ENCODE results near the gene RAD23B. TPM values are rescaled to one million over a fixed set of nuclear protein-coding genes. Genes with fewer than 3 reads are reported as not detected.

RAD23B gene
- total RNA-seq, 6 experiments from 2014 or later, result 86.9 to 110 (median 99.1) TPM

- ATAC-seq (no peak), DNase-seq (no peak)
- intact Hi-C loops (cut with DNase I), result no loop called here
- H3K27me3 ChIP-seq, result no peaks in the 10 kb centered on the region
- no peaks in the 10 kb centered on the region for H3K9me3 ChIP-seq
- H3K27ac ChIP-seq, result no peak overlapping the region
- H3K4me3 ChIP-seq, result no peak overlapping the region
- WGBS (ENCODE audit: insufficient coverage, low coverage, low lambda C conversion rate, missing lambda C conversion rate), result 91% methylated on average over 4 of the region's 4 CpGs
- H3K36me3 ChIP-seq, result no peaks in the 10 kb centered on the region
- H3K4me1 ChIP-seq, result no peaks in the 10 kb centered on the region
- TF ChIP-seq, protein P1, sequence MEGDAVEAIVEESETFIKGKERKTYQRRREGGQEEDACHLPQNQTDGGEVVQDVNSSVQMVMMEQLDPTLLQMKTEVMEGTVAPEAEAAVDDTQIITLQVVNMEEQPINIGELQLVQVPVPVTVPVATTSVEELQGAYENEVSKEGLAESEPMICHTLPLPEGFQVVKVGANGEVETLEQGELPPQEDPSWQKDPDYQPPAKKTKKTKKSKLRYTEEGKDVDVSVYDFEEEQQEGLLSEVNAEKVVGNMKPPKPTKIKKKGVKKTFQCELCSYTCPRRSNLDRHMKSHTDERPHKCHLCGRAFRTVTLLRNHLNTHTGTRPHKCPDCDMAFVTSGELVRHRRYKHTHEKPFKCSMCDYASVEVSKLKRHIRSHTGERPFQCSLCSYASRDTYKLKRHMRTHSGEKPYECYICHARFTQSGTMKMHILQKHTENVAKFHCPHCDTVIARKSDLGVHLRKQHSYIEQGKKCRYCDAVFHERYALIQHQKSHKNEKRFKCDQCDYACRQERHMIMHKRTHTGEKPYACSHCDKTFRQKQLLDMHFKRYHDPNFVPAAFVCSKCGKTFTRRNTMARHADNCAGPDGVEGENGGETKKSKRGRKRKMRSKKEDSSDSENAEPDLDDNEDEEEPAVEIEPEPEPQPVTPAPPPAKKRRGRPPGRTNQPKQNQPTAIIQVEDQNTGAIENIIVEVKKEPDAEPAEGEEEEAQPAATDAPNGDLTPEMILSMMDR (IDR thresholded peaks at IDR 0.05), result no peak
- TF ChIP-seq POLR2A (IDR thresholded peaks at IDR 0.05), result no peak
Measured at GRCh38 chr9:107361816-107362215, 78.7 kb downstream of the RAD23B start.

DNA sequence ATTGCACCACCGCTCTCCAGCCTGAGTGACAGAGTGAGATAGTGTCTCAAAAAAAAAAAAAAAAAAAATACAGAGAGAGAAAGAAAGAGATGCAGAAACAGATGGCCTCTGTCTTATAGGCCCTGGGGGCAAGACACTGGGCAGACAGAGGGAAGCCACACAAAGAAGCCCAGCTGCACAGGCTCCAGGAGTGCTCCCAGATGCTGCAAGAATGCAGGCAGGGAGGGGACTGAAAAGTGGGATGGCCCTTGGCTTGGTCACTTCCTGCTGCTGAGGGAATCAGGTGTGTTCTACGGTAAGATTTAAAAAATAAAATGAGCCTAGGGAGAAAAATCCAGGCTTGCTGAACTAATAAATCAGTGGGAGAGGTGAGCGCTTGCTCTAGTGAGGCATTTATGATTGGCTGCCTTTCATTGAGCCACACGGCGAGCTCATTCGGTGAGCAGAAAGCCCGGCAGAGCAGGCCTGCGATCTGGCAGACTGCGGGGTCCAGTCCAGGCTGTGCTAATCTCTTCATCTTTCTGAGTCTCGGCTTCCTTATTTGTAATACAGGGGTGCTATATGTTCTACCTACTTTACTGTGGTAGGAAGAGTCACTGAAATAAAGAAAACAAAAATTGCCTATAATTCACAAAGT, 80.6 kb downstream of the RAD23B start:
- Histone ChIP-seq H3K36me3 (no peaks in the 10 kb centered on the region), H3K27ac (no peak overlapping the region), H3K4me3 (no peak overlapping the region), H3K27me3 (no peaks in the 10 kb centered on the region), H3K9me3 (no peaks in the 10 kb centered on the region), H3K4me1 (peaks cover 0 to 4% (median 0%) of the 10 kb centered on the region in 4 donors)
- no peak for DNase-seq
- ATAC-seq, result no peak
- TF ChIP-seq, protein P1 (IDR thresholded peaks at IDR 0.05), result no peak
- 93% methylated on average over 6 of the region's 10 CpGs for WGBS (ENCODE audit: insufficient coverage, low coverage, low lambda C conversion rate, missing lambda C conversion rate)
- intact Hi-C loops (cut with DNase I), result no loop called here

DNA sequence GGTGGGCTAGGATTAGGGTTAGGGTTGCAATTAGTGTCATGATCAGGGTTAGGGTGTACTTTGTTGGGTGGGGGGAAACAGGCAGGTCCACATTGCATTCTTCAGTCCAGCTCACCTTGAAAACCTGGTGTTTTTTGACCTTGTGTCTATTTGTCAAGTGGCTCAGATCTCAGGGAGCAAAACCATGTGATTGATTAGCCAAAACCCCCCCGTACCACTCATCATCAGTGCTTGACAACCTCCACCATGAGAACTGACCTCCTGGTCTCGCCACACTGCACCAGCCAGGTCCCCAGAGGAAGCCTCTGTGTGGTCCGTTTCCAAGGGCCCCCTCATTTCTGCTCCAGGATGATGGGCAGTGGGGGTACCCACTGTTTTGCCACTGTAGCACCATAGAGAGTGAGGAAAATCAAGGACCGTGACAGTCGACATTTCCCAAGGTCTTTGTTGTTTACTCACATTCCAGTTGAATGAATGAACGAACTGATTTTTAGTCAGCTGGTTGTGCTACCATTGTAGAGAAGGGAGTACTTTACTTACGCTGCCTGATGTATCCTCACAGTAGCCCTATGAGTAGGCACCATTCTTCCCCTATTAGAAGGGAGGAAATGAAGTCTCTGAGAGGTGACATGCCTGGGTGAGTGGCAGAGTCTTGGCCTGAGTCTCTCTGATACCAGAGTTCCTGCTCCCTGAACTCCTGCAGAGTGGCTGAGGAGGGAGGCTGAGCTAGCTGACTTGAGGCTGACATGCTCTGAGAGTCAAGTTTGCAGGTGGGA, 84.8 kb downstream of the RAD23B start:
- 52% methylated on average over 4 of the region's 7 CpGs for WGBS (ENCODE audit: insufficient coverage, low coverage, low lambda C conversion rate, missing lambda C conversion rate)
- intact Hi-C loops (cut with DNase I), result no loop called here
- ATAC-seq (peak; percentile 36 to 61 (median 42)), DNase-seq (no peak)
- H3K9me3 ChIP-seq, result no peaks in the 10 kb centered on the region
- no peak overlapping the region for H3K4me3 ChIP-seq
- no peak overlapping the region for H3K27ac ChIP-seq
- no peak for TF ChIP-seq POLR2A (IDR thresholded peaks at IDR 0.05)
- TF ChIP-seq, protein P1 (IDR thresholded peaks at IDR 0.05), result no peak
- H3K36me3 ChIP-seq, result no peaks in the 10 kb centered on the region
- H3K4me1 ChIP-seq, result peaks cover 0 to 11% (median 0%) of the 10 kb centered on the region in 4 donors
- H3K27me3 ChIP-seq, result no peaks in the 10 kb centered on the region

GRCh38 chr9:107368696-107369095, 85.6 kb downstream of the RAD23B start:
- TF ChIP-seq POLR2A (IDR thresholded peaks at IDR 0.05), result no peak
- TF ChIP-seq, protein P1 (IDR thresholded peaks at IDR 0.05), result no peak
- ATAC-seq, result peak; percentile 87 to 90 (median 89)
- peak; percentile 48 to 78 (median 77) for DNase-seq
- intact Hi-C loops (cut with DNase I), result no loop called here
- Histone ChIP-seq H3K4me3 (no peak overlapping the region), H3K27ac (peak overlapping the region in 1 of 3 donors; percentile 13), H3K4me1 (peaks cover 0 to 11% (median 0%) of the 10 kb centered on the region in 4 donors), H3K27me3 (no peaks in the 10 kb centered on the region), H3K9me3 (no peaks in the 10 kb centered on the region), H3K36me3 (no peaks in the 10 kb centered on the region)
- WGBS (ENCODE audit: insufficient coverage, low coverage, low lambda C conversion rate, missing lambda C conversion rate), result 34% methylated on average over 9 of the region's 9 CpGs

Data from right lobe of liver (tissue), 6 donors.